22Rv1 (cell line): ENCODE data around the gene OCRL.
A peak's percentile ranks its signal among the peaks of the same experiment; 100 is the strongest.

Experiments
- H3K27ac ChIP-seq: fragments of 450-650 bp; 2 replicates; pipeline ENCODE4 v1.5.1; 2017
- CTCF ChIP-seq: fragments of 450-650 bp; IDR thresholded peaks from 2 replicates; pipeline ENCODE4 v1.5.1; 2017; ENCODE audit warnings: mild to moderate bottlenecking
- ZFX ChIP-seq: fragments of 450-650 bp; IDR thresholded peaks from 2 replicates; pipeline ENCODE4 v1.6.1; 2017; ENCODE audit warnings: antibody characterized with exemption, borderline replicate concordance

The OCRL gene

GRCh38 chrX:129618997-129619396, 78.9 kb downstream of the OCRL start:
- TF ChIP-seq CTCF: no peak
- no peak for TF ChIP-seq ZFX

GRCh38 chrX:129622757-129623301, 82.8 kb downstream of the OCRL start:
- H3K27ac ChIP-seq: no peak overlapping the region

More at GRCh38 chrX:129618997-129619396, 78.9 kb downstream of the OCRL start:
- no peak overlapping the region for H3K27ac ChIP-seq

GRCh38 chrX:129626026-129626425, 86.0 kb downstream of the OCRL start:
- 0 out of 2 replicates have a peak overlapping the region, but pooled peaks have one; percentile 23 for H3K27ac ChIP-seq
- TF ChIP-seq CTCF: no peak
- no peak for TF ChIP-seq ZFX

More at GRCh38 chrX:129622757-129623301, 82.8 kb downstream of the OCRL start:
- TF ChIP-seq CTCF: no peak
- no peak for TF ChIP-seq ZFX

GRCh38 chrX:129629837-129630236, 89.8 kb downstream of the OCRL start:
- TF ChIP-seq ZFX (no peak), CTCF (no peak)
- H3K27ac ChIP-seq: no peak overlapping the region

GRCh38 chrX:129631849-129632248, 91.8 kb downstream of the OCRL start:
- H3K27ac ChIP-seq: no peak overlapping the region

GRCh38 chrX:129632443-129632842, 92.4 kb downstream of the OCRL start:
- no peak for TF ChIP-seq CTCF
- no peak for TF ChIP-seq ZFX
- H3K27ac ChIP-seq: no peak overlapping the region

More at GRCh38 chrX:129631849-129632248, 91.8 kb downstream of the OCRL start:
- TF ChIP-seq ZFX (no peak), CTCF (no peak)

GRCh38 chrX:129634541-129634940, 94.5 kb downstream of the OCRL start:
- no peak for TF ChIP-seq ZFX
- TF ChIP-seq CTCF: no peak

More at GRCh38 chrX:129634541-129634940, 94.5 kb downstream of the OCRL start:
- H3K27ac ChIP-seq: no peak overlapping the region
